PC-3 (cell line): ENCODE data around the gene BFSP2. TPM values are rescaled to one million over a fixed set of nuclear protein-coding genes. Genes with fewer than 3 reads are reported as not detected.

Experiments used
- ATAC-seq: fragments of 200-7000 bp; cut with Tn5 transposase; 2 replicates; pipeline ENCODE4 v1.9.1; 2020; ENCODE audit warnings: mild to moderate bottlenecking, moderate library complexity
- BruUV-seq: library from RNA; stranded (reverse); fragments of 400-500 nt; replicated peaks from 2 replicates; lab custom pipeline; 2021; lab: Mats Ljungman, UMichigan
- CTCF ChIA-PET: fragments of 300-600 bp; sonication (Branson Sonifier 250); formaldehyde crosslinking; loops from one replicate; lab custom pipeline; 2022; ENCODE audit warnings: antibody characterized with exemption; lab: Charles Lee
- POLR2A ChIA-PET: fragments of 300-600 bp; sonication (Branson Sonifier 250); formaldehyde crosslinking; loops from one replicate; lab custom pipeline; 2022; ENCODE audit warnings: antibody characterized with exemption; ENCODE audit not compliant: unreplicated experiment; lab: Charles Lee
- DNase-seq: peaks from one replicate; pipeline ENCODE4 v3.0.0-alpha.2; 2015
- H2AFZ ChIP-seq: fragments of 300-600 bp; sonication (generic); 2 replicates; pipeline ENCODE4 v1.6.0; 2016; ENCODE audit warnings: antibody characterized with exemption, low read length
- H3F3A ChIP-seq: fragments of 300-600 bp; sonication (generic); one replicate; pipeline ENCODE4 v1.6.0; 2017; ENCODE audit warnings: antibody characterized with exemption, low read length, control low read depth, mild to moderate bottlenecking; ENCODE audit not compliant: unreplicated experiment
- H3K27ac ChIP-seq: fragments of 300-600 bp; sonication (generic); 2 replicates; pipeline ENCODE4 v1.5.1; 2016; ENCODE audit warnings: mild to moderate bottlenecking, low read length
- H3K27me3 ChIP-seq: fragments of 300-600 bp; sonication (generic); 2 replicates; pipeline ENCODE4 v1.6.1; 2016; ENCODE audit warnings: low read length, mixed read lengths
- H3K36me3 ChIP-seq: fragments of 300-600 bp; sonication (generic); 2 replicates; pipeline ENCODE4 v1.6.1; 2016; ENCODE audit warnings: low read depth, mixed run types, low read length, mixed read lengths
- H3K4me1 ChIP-seq: fragments of 300-600 bp; sonication (generic); 2 replicates; pipeline ENCODE4 v1.5.1; 2016; ENCODE audit warnings: low read length; ENCODE audit not compliant: insufficient read depth
- H3K4me2 ChIP-seq: fragments of 300-600 bp; sonication (generic); 2 replicates; pipeline ENCODE4 v1.6.0; 2016; ENCODE audit warnings: low read length
- H3K4me3 ChIP-seq: fragments of 300-600 bp; sonication (generic); 2 replicates; pipeline ENCODE4 v1.5.1; 2016; ENCODE audit warnings: mild to moderate bottlenecking, low read length, mixed read lengths
- H3K79me2 ChIP-seq: fragments of 300-600 bp; sonication (generic); 2 replicates; pipeline ENCODE4 v1.6.1; 2017; ENCODE audit warnings: low read length, mixed read lengths
- H3K9ac ChIP-seq: fragments of 300-600 bp; sonication (generic); 2 replicates; pipeline ENCODE4 v1.6.0; 2016; ENCODE audit warnings: mild to moderate bottlenecking, low read length
- H3K9me2 ChIP-seq: fragments of 300-600 bp; sonication (generic); replicated peaks from 2 replicates; pipeline ENCODE4 v1.6.1; 2016; ENCODE audit warnings: mixed run types, low read length, mixed read lengths
- H3K9me3 ChIP-seq: fragments of 300-600 bp; sonication (generic); 2 replicates; pipeline ENCODE4 v1.6.1; 2016; ENCODE audit warnings: low read length, mixed read lengths
- H4K20me1 ChIP-seq: fragments of 300-600 bp; sonication (generic); 2 replicates; pipeline ENCODE4 v1.6.1; 2016; ENCODE audit warnings: low read length, mixed read lengths
- CTCF ChIP-seq: fragments of 300-600 bp; sonication (generic); conservative IDR thresholded peaks from 2 replicates; pipeline ENCODE4 v1.5.1; 2017; ENCODE audit warnings: antibody characterized with exemption, low read depth, mild to moderate bottlenecking, low read length
- EZH2 ChIP-seq: fragments of 300-600 bp; sonication (generic); IDR thresholded peaks from one replicate; pipeline ENCODE4 v1.6.1; 2017; ENCODE audit warnings: antibody characterized with exemption, mild to moderate bottlenecking, low read length; ENCODE audit not compliant: unreplicated experiment
- EZH2phosphoT487 ChIP-seq: fragments of 300-600 bp; sonication (generic); IDR thresholded peaks from 2 replicates; pipeline ENCODE4 v1.6.1; 2018; ENCODE audit warnings: mild to moderate bottlenecking, antibody characterized with exemption, low read length, borderline replicate concordance
- intact Hi-C: fragments of 100-400 bp; cut with micrococcal nuclease; formaldehyde crosslinking; loops from 2 replicates; pipeline ENCODE4 v1.9.0; 2023
- total RNA-seq: library from RNA; depleted of rRNA; stranded (reverse); fragments of >200 nt; gene quantifications from 2 replicates; pipeline ENCODE4 v1.2.3, GENCODE V29; 2014

BFSP2 gene
- total RNA-seq, 1 experiment from 2014 or later: not detected

DNA sequence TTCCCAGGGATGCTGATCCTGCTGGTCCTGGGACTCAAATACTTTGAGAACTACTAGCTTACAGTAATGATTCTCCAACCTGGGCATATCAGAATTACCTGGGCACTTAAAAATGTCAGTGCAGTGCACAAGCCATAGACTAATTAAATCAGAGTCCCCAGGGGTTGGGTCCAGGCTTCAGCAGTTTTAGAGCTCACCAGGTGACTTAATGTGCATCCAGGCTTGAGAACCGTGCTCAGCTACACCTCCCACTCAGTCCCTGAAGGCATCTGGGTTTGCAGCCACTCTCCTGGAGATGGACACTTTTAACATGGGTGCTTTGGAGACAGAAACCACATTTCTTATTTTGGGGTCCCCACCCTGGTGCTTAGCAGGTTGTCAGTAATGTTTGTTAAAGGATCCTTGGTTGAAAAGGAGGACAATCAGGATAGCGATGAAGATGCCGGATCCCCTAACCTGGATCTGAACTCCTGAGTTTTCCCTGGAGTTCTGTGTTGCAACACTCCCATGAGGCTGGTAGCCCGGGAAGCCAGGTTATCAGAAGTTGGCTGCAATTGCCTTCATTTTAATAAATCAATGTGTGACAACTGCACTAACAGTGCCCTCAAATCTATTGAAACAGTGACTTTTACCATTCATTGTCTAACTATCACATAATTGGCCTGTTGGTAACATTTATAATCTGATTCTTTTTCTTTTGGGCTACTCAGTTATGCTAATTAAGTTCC, 48.1 kb downstream of the BFSP2 start:
- H2AFZ ChIP-seq: no peak overlapping the region
- H3K4me3 ChIP-seq: no peak overlapping the region
- no peak overlapping the region for H3K4me2 ChIP-seq
- POLR2A ChIA-PET: no interaction called here
- no peaks in the 10 kb centered on the region for H3K9me3 ChIP-seq
- peaks cover 26% of the 10 kb centered on the region for H3K4me1 ChIP-seq
- DNase-seq (no peak), ATAC-seq (no peak)
- no peaks in the 10 kb centered on the region for H3K36me3 ChIP-seq
- BruUV-seq: no TSS peak
- no peak for TF ChIP-seq EZH2
- no peak for TF ChIP-seq CTCF
- TF ChIP-seq EZH2phosphoT487: no peak
- CTCF ChIA-PET: no interaction called here
- H3F3A ChIP-seq: no peaks in the 10 kb centered on the region
- H4K20me1 ChIP-seq: no peaks in the 10 kb centered on the region
- no peak overlapping the region for H3K27ac ChIP-seq
- H3K9ac ChIP-seq: no peak overlapping the region
- no peaks in the 10 kb centered on the region for H3K27me3 ChIP-seq
- no peaks in the 10 kb centered on the region for H3K79me2 ChIP-seq
- intact Hi-C loops: no loop called here
- no peaks in the 10 kb centered on the region for H3K9me2 ChIP-seq

DNA sequence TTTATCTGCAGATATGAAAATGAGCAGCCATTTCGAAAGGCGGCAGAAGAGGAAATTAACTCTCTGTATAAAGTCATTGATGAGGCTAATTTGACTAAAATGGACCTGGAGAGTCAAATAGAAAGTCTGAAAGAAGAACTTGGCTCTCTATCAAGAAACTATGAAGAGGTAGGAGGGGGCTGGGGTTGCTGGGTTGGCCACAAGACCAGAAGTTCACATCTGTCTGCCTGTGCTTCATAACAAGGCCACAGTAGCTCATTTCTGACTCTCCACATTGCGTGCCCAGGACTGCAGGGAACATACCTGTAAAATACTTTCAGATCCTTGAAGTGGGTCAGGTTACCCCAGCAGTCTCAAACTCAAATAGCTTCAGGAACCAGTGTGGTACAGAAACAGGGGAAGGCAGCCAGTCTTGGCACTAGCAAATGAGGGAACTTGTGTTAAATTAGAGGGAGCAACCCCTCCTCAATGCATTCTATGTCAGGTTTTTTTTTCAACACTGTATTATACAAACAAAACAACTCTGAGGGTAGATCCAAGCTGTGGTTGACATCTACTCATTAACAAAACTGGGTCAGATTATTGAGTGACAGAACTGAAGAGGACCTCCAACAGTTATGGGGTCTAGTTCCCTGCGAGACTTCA, 48.7 kb downstream of the BFSP2 start:
- H3K9me2 ChIP-seq: no peaks in the 10 kb centered on the region
- H3K27ac ChIP-seq: no peak overlapping the region
- no peaks in the 10 kb centered on the region for H4K20me1 ChIP-seq
- peaks cover 28% of the 10 kb centered on the region for H3K4me1 ChIP-seq
- no peaks in the 10 kb centered on the region for H3K36me3 ChIP-seq
- ChIA-PET CTCF (no interaction called here), POLR2A (no interaction called here)
- BruUV-seq: no TSS peak
- intact Hi-C loops: no loop called here
- no peak for DNase-seq
- no peak overlapping the region for H2AFZ ChIP-seq
- no peak for ATAC-seq
- no peak overlapping the region for H3K4me2 ChIP-seq
- no peaks in the 10 kb centered on the region for H3F3A ChIP-seq
- H3K9ac ChIP-seq: no peak overlapping the region
- H3K79me2 ChIP-seq: no peaks in the 10 kb centered on the region
- TF ChIP-seq EZH2: no peak
- TF ChIP-seq EZH2phosphoT487: no peak
- TF ChIP-seq CTCF: no peak
- no peaks in the 10 kb centered on the region for H3K27me3 ChIP-seq
- H3K9me3 ChIP-seq: no peaks in the 10 kb centered on the region
- H3K4me3 ChIP-seq: no peak overlapping the region

- H3K4me1 ChIP-seq: peaks cover 22% of the 10 kb centered on the region
- BruUV-seq: no TSS peak
- CTCF ChIA-PET: no interaction called here
These were observed 51.5 kb downstream of the BFSP2 start for GRCh38 chr3:133451309-133451708.

More at GRCh38 chr3:133451309-133451708, 51.5 kb downstream of the BFSP2 start:
- TF ChIP-seq CTCF (no peak), EZH2 (no peak), EZH2phosphoT487 (no peak)
- Histone ChIP-seq H3K9me3 (no peaks in the 10 kb centered on the region), H3K9me2 (no peaks in the 10 kb centered on the region), H3K27me3 (no peaks in the 10 kb centered on the region), H4K20me1 (no peaks in the 10 kb centered on the region), H3K4me2 (no peak overlapping the region), H3K4me3 (no peak overlapping the region), H3K27ac (no peak overlapping the region), H3F3A (no peaks in the 10 kb centered on the region), H2AFZ (no peak overlapping the region), H3K9ac (no peak overlapping the region), H3K36me3 (no peaks in the 10 kb centered on the region), H3K79me2 (no peaks in the 10 kb centered on the region)
- POLR2A ChIA-PET: no interaction called here
- ATAC-seq (no peak), DNase-seq (no peak)
- intact Hi-C loops: loop anchor here (10.0 kb wide), 1 partner anchor 193 kb away; no protein-coding TSS in a partner anchor
